SH-SY5Y (cell line): ENCODE results near the gene ZBTB14.

Experiments
- GATA2 ChIP-seq: IDR thresholded peaks from 2 replicates; pipeline ENCODE4 v1.6.1; 2011; ENCODE audit warnings: mild to moderate bottlenecking, low read depth, low read length
- GATA3 ChIP-seq: IDR thresholded peaks from 2 replicates; pipeline ENCODE4 v1.6.1; 2011; ENCODE audit warnings: low read depth, mild to moderate bottlenecking, low read length, moderate library complexity

DNA sequence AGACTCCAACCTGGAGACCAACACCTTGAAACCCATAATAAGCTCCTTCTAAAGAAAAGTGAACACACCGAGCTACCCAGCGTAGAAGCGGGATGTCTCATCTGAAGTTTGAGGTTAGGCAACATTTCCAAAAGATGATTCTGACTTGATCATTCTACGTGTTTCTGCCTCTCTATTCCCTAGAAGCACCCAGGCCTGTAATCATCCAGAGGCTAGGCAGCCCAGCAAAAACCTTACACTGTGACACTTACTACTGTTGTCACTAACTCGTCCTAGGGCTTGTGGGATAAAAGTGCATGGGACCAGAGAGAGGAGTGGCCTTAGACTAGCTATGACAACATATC lies 1.4 kb downstream of the ZBTB14 start:
- TF ChIP-seq GATA2 (no peak), GATA3 (no peak)
